Astrocyte of the spinal cord (primary cell): ENCODE results near the gene RABGAP1L.
"Not testable (repeated sequence)": the region's sequence is repeated elsewhere in the genome, so short reads cannot be mapped to it uniquely, and the experiment has no call there.

Experiments
- DNase-seq: peaks from one replicate; pipeline ENCODE4 v3.0.0; 2011; ENCODE audit warnings: low read depth, low spot score
- H3K4me3 ChIP-seq: 2 replicates; pipeline ENCODE4 v1.5.1; 2011; ENCODE audit warnings: low read depth, mild to moderate bottlenecking, low read length, moderate library complexity
- in situ Hi-C: cut with HindIII; loops from 2 replicates; pipeline ENCODE4 v1.10.0; 2017; ENCODE audit warnings: low sequenced_read_pairs
- TF ChIP-seq, protein P1 (sequence below): IDR thresholded peaks from 2 replicates; pipeline ENCODE4 v1.5.1; 2012; ENCODE audit warnings: low read depth, mild to moderate bottlenecking, low read length, inconsistent platforms

The RABGAP1L gene

DNA sequence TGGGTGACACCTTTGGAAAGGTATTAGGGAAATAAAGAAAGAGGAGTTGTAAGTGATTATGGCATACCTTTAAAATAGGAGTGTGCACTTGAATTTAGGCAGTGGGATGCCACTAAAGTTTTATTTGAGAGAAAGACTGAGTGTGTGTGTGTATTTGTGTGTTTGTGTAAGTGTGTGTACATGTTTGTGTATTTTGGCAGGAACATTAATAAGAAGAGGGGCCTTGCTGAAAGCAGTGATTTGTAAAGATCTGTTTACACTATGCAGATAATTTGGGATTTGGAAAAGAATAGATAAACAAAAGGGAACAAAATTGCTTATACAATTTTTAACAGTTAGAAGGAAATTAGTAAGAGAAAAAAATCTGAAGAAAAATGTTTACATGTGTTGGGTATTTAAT lies 409.2 kb downstream of the RABGAP1L start:
- TF ChIP-seq, protein P1, sequence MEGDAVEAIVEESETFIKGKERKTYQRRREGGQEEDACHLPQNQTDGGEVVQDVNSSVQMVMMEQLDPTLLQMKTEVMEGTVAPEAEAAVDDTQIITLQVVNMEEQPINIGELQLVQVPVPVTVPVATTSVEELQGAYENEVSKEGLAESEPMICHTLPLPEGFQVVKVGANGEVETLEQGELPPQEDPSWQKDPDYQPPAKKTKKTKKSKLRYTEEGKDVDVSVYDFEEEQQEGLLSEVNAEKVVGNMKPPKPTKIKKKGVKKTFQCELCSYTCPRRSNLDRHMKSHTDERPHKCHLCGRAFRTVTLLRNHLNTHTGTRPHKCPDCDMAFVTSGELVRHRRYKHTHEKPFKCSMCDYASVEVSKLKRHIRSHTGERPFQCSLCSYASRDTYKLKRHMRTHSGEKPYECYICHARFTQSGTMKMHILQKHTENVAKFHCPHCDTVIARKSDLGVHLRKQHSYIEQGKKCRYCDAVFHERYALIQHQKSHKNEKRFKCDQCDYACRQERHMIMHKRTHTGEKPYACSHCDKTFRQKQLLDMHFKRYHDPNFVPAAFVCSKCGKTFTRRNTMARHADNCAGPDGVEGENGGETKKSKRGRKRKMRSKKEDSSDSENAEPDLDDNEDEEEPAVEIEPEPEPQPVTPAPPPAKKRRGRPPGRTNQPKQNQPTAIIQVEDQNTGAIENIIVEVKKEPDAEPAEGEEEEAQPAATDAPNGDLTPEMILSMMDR = no peak
- DNase-seq = no peak
- no peak overlapping the region for H3K4me3 ChIP-seq
- in situ Hi-C loops = no loop called here

DNA sequence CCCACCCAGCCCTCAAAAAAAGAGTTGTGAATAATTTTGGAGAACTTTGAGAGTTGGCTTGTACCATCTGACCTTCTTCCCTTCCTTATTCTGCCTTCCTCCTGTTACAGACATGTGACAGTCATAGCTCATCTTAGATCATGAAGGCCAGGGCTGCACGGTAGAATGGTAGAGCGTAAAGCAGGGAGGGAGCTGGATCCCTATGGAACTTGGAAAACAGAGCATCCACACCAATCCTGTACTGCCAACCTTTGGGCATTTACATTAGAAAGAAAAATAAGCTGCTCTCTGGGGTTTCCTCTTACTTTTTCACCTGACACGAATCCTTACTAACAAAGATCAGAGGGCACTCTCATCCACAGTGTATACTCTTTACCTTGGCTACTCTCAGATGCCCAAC lies 409.9 kb downstream of the RABGAP1L start:
- DNase-seq = no peak
- TF ChIP-seq, protein P1 = no peak
- in situ Hi-C loops = no loop called here
- H3K4me3 ChIP-seq = no peak overlapping the region

DNA sequence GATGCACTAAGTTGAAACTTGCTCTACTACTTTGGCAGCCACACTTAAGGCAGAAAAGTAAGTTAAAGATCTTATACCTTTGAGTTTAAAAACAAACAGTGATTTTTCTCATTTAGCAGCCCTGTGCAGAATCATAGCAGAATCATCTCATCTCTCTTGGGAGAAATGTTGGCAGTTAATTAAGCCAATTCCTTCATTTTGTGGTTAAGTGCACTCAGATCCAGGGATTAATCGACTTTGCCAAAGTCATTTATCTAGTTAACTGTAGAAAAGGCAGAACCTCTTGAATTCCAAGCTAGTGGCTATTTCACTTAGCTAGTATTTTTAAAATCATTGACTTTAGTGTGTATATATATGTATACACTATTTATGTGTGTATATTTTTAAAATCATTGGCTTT lies 413.5 kb downstream of the RABGAP1L start:
- in situ Hi-C loops = no loop called here
- TF ChIP-seq, protein P1 = no peak
- no peak for DNase-seq
- no peak overlapping the region for H3K4me3 ChIP-seq

DNA sequence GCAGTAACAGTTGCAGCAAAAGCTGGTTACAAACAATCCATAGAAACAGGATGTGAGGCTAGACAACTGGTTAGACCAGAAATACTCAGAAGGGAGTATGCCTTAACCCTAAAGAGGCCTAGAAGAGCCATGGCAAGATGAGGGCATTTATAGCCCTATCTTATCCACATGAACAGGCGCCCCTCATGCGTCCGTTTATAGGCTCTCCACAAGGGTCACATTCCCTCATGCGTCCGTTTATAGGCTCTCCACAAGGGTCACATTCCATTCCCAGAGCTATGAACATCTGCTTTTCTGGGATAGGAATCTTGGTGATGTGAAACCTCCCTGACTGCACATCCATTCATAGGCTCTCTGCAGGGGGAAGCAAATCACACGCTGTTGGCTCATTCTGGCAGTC lies 416.8 kb downstream of the RABGAP1L start:
- H3K4me3 ChIP-seq, in situ Hi-C loops, DNase-seq: not testable (repeated sequence)

DNA sequence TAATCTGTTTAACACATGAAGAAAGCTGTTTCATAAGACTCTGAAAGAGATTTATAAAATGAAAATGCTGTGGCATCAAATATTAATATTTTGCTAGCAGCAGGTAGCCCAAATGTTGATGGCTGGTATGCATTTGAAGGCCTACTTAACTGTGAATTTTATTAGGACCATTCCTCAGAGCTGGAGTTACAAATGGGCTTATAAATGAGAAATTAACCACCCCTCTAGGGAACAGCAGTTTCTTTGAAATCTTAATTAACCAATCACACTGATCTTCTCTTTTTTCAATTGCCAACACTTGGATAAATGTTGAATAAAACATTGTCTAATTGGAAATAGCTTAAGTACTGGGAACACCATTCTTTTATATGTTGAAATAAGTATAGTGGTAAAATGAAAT lies 418.4 kb downstream of the RABGAP1L start:
- TF ChIP-seq, protein P1 = no peak
- no peak for DNase-seq
- in situ Hi-C loops = no loop called here
- H3K4me3 ChIP-seq = no peak overlapping the region

DNA sequence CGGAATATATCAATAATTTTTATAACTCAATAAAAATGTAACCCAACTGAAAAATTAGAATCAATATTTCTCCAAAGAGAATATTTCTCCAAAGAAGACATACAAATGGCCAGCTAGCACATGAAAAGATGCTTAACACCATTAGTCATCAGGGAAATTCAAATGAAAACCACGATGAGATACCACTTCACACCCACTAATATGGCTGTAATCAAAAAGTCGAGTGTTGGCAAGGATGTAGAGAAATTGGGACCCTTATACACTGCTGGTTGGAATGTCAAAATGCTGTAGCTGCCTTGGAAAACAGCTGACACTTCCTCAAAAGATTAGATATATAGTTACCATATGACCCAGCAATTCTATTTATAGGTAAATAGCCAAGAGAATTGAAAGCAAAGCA lies 421.5 kb downstream of the RABGAP1L start:
- no peak overlapping the region for H3K4me3 ChIP-seq
- in situ Hi-C loops = no loop called here
- no peak for DNase-seq
- TF ChIP-seq, protein P1 = no peak

DNA sequence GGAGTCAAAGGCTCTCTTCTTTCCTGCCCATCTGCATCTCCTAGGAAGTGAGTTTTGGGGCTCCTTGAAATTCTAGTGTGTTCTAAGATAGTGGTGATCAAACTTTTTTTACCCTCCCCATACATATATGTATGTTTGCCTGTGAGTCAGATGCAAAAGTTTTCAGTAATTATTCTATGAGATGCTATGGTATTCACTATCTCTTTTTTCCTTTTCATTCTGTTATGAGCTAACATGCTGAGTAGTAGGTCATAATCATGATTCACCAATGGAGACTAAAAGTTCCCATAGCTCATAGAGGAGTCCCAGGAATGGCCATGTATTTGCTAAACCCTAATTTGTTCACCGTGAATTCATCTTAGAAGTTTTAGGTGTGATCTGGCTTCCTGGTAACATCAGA lies 424.0 kb downstream of the RABGAP1L start:
- no peak overlapping the region for H3K4me3 ChIP-seq
- DNase-seq = no peak
- TF ChIP-seq, protein P1 = no peak
- in situ Hi-C loops = no loop called here
